ENCODE data around the gene COL26A1. TPM values are rescaled to one million over a fixed set of nuclear protein-coding genes. Genes with fewer than 3 reads are reported as not detected.
A peak's percentile ranks its signal among the peaks of the same experiment; 100 is the strongest.

The COL26A1 gene
- total and polyA plus RNA-seq, 8 donors, result 0.37 to 3.5 (median 0.86) TPM

DNA sequence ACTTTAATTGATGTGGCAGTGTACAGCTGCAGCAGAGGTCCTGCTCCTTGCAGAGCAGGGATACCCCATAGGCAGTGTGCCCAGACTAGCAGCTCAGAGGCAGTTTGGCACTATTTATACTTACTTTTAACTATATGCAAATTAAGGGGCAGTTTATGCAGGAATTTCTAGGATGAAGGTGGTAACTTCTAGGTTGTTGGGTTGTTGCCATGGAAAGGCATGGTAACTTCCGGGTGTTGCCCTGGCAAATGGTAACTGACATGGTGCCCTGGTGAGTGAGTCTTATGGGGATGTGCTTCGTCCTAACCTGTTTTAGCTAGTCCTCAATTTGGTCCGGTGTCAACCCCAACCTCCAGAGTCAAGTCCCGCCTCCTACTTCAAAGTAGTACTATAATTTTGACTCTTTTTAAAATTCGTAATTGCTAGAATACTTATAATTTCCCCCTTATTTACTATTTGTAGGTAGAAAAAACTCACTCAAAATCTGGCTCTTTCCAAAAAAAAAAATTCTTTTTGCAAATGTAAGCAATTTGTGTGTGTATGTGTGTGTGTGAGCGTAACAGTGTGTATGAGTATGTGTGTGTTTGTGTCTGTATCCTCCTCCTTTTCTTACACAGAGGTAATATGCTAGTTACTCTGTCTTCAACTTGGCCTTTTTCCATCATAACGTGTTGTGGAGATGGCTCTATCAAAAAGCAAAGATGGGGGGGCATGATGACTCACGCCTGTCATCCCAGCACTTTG lies 5.9 kb downstream of the COL26A1 start:
- TF ChIP-seq, protein P1, sequence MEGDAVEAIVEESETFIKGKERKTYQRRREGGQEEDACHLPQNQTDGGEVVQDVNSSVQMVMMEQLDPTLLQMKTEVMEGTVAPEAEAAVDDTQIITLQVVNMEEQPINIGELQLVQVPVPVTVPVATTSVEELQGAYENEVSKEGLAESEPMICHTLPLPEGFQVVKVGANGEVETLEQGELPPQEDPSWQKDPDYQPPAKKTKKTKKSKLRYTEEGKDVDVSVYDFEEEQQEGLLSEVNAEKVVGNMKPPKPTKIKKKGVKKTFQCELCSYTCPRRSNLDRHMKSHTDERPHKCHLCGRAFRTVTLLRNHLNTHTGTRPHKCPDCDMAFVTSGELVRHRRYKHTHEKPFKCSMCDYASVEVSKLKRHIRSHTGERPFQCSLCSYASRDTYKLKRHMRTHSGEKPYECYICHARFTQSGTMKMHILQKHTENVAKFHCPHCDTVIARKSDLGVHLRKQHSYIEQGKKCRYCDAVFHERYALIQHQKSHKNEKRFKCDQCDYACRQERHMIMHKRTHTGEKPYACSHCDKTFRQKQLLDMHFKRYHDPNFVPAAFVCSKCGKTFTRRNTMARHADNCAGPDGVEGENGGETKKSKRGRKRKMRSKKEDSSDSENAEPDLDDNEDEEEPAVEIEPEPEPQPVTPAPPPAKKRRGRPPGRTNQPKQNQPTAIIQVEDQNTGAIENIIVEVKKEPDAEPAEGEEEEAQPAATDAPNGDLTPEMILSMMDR (IDR thresholded peaks at IDR 0.05), result no peak
- WGBS, 2 donors, result 77 to 87% methylated on average over 8 of the region's 8 CpGs
- H3K4me1 ChIP-seq, result peaks cover 0 to 5% (median 0%) of the 10 kb centered on the region in 3 donors
- H3K27ac ChIP-seq, result no peak overlapping the region
- no peaks in the 10 kb centered on the region for H3K9me3 ChIP-seq
- H3K27me3 ChIP-seq, result no peaks in the 10 kb centered on the region
- intact Hi-C loops (cut with DNase I), result no loop called here
- H3K4me3 ChIP-seq, result no peak overlapping the region
- H3K36me3 ChIP-seq, result no peaks in the 10 kb centered on the region
- DNase-seq (peak in 1 of 6 donors; percentile 1), ATAC-seq (no peak), FAIRE-seq (no peak)

DNA sequence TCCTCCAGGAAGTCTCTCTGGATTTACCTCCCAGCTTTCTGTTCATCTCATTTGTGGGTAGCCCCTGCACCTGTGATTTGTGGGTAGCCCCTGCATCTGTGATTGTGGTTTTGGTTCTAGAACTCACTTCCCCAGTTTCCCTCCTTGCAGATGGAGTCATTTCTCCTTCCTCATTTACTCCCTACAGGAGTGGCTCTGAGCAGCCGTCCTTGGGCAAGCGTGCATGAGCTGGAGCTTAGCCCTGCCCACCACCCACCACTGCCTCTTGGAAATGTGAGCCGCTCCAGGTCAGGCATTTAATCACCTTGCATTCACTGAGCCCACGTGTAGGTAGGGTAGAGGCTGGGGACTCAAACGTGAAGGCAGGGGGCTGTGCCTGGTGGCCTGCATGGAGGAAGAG lies 8.2 kb downstream of the COL26A1 start:
- DNase-seq (peak in 1 of 6 donors; percentile 10), FAIRE-seq (no peak), ATAC-seq (no peak)
- Histone ChIP-seq H3K27ac (no peak overlapping the region), H3K27me3 (no peaks in the 10 kb centered on the region), H3K36me3 (no peaks in the 10 kb centered on the region), H3K4me1 (no peaks in the 10 kb centered on the region), H3K9me3 (no peaks in the 10 kb centered on the region), H3K4me3 (no peak overlapping the region)
- intact Hi-C loops (cut with DNase I), result no loop called here
- TF ChIP-seq, protein P1 (IDR thresholded peaks at IDR 0.05), result no peak
- 57 to 58% methylated on average over 5 of the region's 5 CpGs for WGBS, 2 donors

DNA sequence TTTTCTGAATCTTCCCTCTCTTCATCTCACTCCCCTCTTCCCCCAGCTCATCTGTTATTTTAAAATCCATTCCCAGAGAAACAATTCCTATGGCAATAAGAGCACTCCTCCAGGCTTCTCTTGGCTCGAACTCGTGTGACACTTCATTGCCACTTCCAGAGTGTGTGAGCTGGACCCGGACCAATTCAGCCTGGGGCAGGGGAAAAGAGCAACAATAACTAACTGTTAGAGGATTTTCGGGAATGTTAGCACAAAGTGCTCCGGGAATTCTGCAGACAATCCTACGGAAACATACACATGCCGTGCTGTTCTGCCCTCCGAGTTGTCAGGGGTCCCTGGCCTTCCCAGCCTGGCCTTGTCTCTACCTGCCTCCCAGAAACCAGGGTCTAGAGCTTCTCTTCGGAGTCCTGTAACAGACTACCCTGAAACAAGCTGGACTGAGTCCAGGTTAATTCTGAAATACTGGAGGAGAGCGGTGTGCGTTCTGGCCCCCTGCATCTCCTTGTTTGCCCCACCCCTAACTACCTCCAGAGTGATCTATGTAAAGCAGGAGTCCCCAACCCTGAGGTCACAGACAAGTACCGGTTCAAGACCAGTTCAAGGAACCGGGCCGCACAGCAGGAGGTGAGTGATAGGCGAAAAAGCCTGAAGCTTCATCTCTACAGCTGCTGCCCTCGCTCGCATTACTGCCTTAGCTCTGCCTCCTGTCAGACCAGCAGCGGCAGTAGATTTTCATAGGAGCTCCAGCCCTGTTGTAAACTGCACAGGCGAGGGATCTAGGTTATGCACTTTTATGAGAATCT lies 11.3 kb downstream of the COL26A1 start:
- Histone ChIP-seq H3K36me3 (no peaks in the 10 kb centered on the region), H3K4me1 (no peaks in the 10 kb centered on the region), H3K27ac (no peak overlapping the region), H3K9me3 (no peaks in the 10 kb centered on the region), H3K4me3 (no peak overlapping the region), H3K27me3 (no peaks in the 10 kb centered on the region)
- ATAC-seq, result no peak
- DNase-seq, result peak in 1 of 6 donors; percentile 36
- 65 to 69% methylated on average over 19 of the region's 19 CpGs for WGBS, 2 donors
- FAIRE-seq, result no peak
- intact Hi-C loops (cut with DNase I), result no loop called here
- TF ChIP-seq, protein P1 (IDR thresholded peaks at IDR 0.05), result no peak

DNA sequence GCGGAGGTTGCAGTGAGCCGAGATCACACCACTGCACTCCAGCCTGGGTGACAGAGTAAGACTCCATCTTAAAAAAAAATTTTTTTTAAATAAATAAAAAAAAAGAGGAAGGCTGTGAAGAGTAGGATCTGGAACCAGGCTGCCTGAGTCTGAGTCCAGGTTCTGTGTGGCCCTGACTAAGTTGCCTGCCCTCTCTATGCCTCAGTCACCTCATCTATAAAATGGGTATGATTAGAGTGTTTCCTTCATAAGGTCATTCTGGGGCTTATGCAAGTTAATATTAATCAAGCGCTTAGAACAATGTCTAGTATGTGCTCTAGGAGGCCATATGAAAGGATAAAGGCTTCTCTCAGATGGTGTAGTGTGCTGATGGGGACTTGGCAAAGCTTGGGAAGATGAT lies 12.3 kb downstream of the COL26A1 start:
- DNase-seq (no peak), ATAC-seq (no peak)
- WGBS, 2 donors, result 94 to 96% methylated on average over 3 of the region's 3 CpGs

More for the DNA sequence above, 12.3 kb downstream of the COL26A1 start:
- no peak for FAIRE-seq
- no peaks in the 10 kb centered on the region for H3K4me1 ChIP-seq
- H3K4me3 ChIP-seq, result no peak overlapping the region
- no peaks in the 10 kb centered on the region for H3K9me3 ChIP-seq
- TF ChIP-seq, protein P1 (IDR thresholded peaks at IDR 0.05), result no peak
- no peaks in the 10 kb centered on the region for H3K27me3 ChIP-seq
- H3K36me3 ChIP-seq, result no peaks in the 10 kb centered on the region
- intact Hi-C loops (cut with DNase I), result no loop called here
- no peak overlapping the region for H3K27ac ChIP-seq

All from pancreas (tissue), 10 donors.